HG03066 (cell line): ENCODE measurements around the gene COL1A1.

Experiments
- ATAC-seq: cut with Tn5 transposase; IDR thresholded peaks from one replicate; pipeline ENCODE4 v1.9.1; 2021; ENCODE audit warnings: low read depth; ENCODE audit not compliant: unreplicated experiment

The COL1A1 gene

GRCh38 chr17:50161023-50161910 lies 40.2 kb downstream of the COL1A1 start:
- ATAC-seq: peak; percentile 82

- ATAC-seq: no peak
Measured at GRCh38 chr17:50157891-50158290, 43.5 kb downstream of the COL1A1 start.

- no peak for ATAC-seq
Measured at GRCh38 chr17:50155115-50155819, 46.2 kb downstream of the COL1A1 start.

- ATAC-seq: no peak
Measured at GRCh38 chr17:50154604-50155003, 46.8 kb downstream of the COL1A1 start.

- no peak for ATAC-seq
Measured at GRCh38 chr17:50153650-50154575, 47.5 kb downstream of the COL1A1 start.

GRCh38 chr17:50152736-50153135 lies 48.7 kb downstream of the COL1A1 start:
- no peak for ATAC-seq

- ATAC-seq: peak; percentile 36
Measured at GRCh38 chr17:50151937-50152547, 49.4 kb downstream of the COL1A1 start.

GRCh38 chr17:50151041-50151936 lies 50.1 kb downstream of the COL1A1 start:
- peak; percentile 3 for ATAC-seq

- ATAC-seq: no peak
Measured at GRCh38 chr17:50150354-50151040, 50.9 kb downstream of the COL1A1 start, which contains the start of gene PPP1R9B. TSS of gene PPP1R9B (minus strand) at chr17:50150677. CDS start at chr17:50150513, 164 bp downstream.

GRCh38 chr17:50149417-50150353 lies 51.7 kb downstream of the COL1A1 start:
- no peak for ATAC-seq

GRCh38 chr17:50149091-50149416 lies 52.4 kb downstream of the COL1A1 start:
- ATAC-seq: no peak

GRCh38 chr17:50148226-50149090 lies 53.0 kb downstream of the COL1A1 start:
- ATAC-seq: peak; percentile 42

GRCh38 chr17:50147841-50148225 lies 53.6 kb downstream of the COL1A1 start:
- no peak for ATAC-seq

GRCh38 chr17:50146927-50147665 lies 54.3 kb downstream of the COL1A1 start:
- ATAC-seq: no peak

- ATAC-seq: no peak
Measured at GRCh38 chr17:50146230-50146926, 55.1 kb downstream of the COL1A1 start.
